CD14-positive monocyte (primary cell): ENCODE measurements around the gene NSMCE3. TPM values are rescaled to one million over a fixed set of nuclear protein-coding genes. Genes with fewer than 3 reads are reported as not detected.

ENCODE experiments used
- DNase-seq, 3 donors: peaks; one replicate each; pipeline ENCODE4 v3.0.0-alpha.2; 2011 to 2022
- H2AFZ ChIP-seq: 2 replicates; pipeline ENCODE4 v1.6.0; 2012; ENCODE audit warnings: mild to moderate bottlenecking, low read depth, low read length, inconsistent platforms; ENCODE audit not compliant: insufficient read depth, poor library complexity, severe bottlenecking
- H3K27ac ChIP-seq, 2 donors: 1 replicate in 1 of 2; 2 replicates in 1 of 2; pipeline ENCODE4 v1.5.1; 2012 to 2013; ENCODE audit warnings: low read length in 2 of 2, control low read depth in 1 of 2, inconsistent platforms in 1 of 2, low read depth in 1 of 2, mild to moderate bottlenecking in 1 of 2
- H3K27me3 ChIP-seq, 2 donors: one replicate each; pipeline versions ENCODE4 v1.6.0 to v1.6.1; 2011 to 2013; ENCODE audit warnings: low read length in 2 of 2; ENCODE audit not compliant: control insufficient read depth in 2 of 2, insufficient read depth in 2 of 2
- H3K36me3 ChIP-seq, 2 donors: replicated peaks in 1 of 2; 1 replicate in 1 of 2; 2 replicates in 1 of 2; pipeline versions ENCODE4 v1.5.1 to v1.6.1; 2012 to 2013; ENCODE audit warnings: low read length in 2 of 2, control low read depth in 1 of 2, inconsistent platforms in 1 of 2, mild to moderate bottlenecking in 1 of 2; ENCODE audit not compliant: insufficient read depth in 2 of 2, control insufficient read depth in 1 of 2
- H3K4me1 ChIP-seq, 2 donors: 1 replicate in 1 of 2; 2 replicates in 1 of 2; pipeline versions ENCODE4 v1.5.1 to v1.6.1; 2012 to 2013; ENCODE audit warnings: low read length in 2 of 2, control low read depth in 1 of 2, inconsistent platforms in 1 of 2, mild to moderate bottlenecking in 1 of 2, moderate library complexity in 1 of 2; ENCODE audit not compliant: insufficient read depth in 2 of 2, control insufficient read depth in 1 of 2
- H3K4me2 ChIP-seq: replicated peaks from 2 replicates; pipeline ENCODE3; 2012; ENCODE audit warnings: low read length, moderate library complexity, mild to moderate bottlenecking; ENCODE audit not compliant: poor library complexity, severe bottlenecking; ENCODE audit errors: extremely low read depth
- H3K4me3 ChIP-seq, 3 experiments: fragments of 200-600 bp in 1 of 3; sonication (generic) in 1 of 3; replicated peaks in 1 of 3; 1 replicate in 2 of 3; 2 replicates in 1 of 3; pipeline ENCODE4 v1.5.1; 2011 to 2013; ENCODE audit warnings: low read length in 3 of 3, mild to moderate bottlenecking in 3 of 3, control low read depth in 2 of 3, low read depth in 2 of 3, inconsistent platforms in 1 of 3, moderate library complexity in 1 of 3
- H3K79me2 ChIP-seq: 2 replicates; pipeline ENCODE4 v1.6.0; 2012; ENCODE audit warnings: mild to moderate bottlenecking, control low read depth, inconsistent platforms, low read length, moderate library complexity; ENCODE audit not compliant: insufficient read depth
- H3K9ac ChIP-seq: 2 replicates; pipeline ENCODE4 v1.6.0; 2017; ENCODE audit warnings: low read length, mild to moderate bottlenecking; ENCODE audit not compliant: insufficient read depth, poor library complexity, severe bottlenecking
- H3K9me3 ChIP-seq, 2 donors: replicated peaks in 1 of 2; 1 replicate in 1 of 2; 2 replicates in 1 of 2; pipeline versions ENCODE4 v1.5.1 to v1.6.1; 2012 to 2013; ENCODE audit warnings: low read length in 2 of 2, control low read depth in 1 of 2; ENCODE audit not compliant: control insufficient read depth in 1 of 2, insufficient read depth in 1 of 2
- H4K20me1 ChIP-seq: 2 replicates; pipeline ENCODE4 v1.6.0; 2012; ENCODE audit warnings: mild to moderate bottlenecking, low read length, control low read depth, moderate library complexity; ENCODE audit not compliant: insufficient read depth
- H3K27ac Mint-ChIP-seq, 7 donors: one replicate each; pipeline ENCODE4 v1.8.0; 2020; ENCODE audit warnings: mild to moderate bottlenecking in 7 of 7, mixed read lengths in 7 of 7, moderate library complexity in 6 of 7, inconsistent platforms in 2 of 7
- H3K27me3 Mint-ChIP-seq, 3 donors: one replicate each; pipeline ENCODE4 v1.8.0; 2021 to 2022; ENCODE audit warnings: low read depth in 3 of 3, mild to moderate bottlenecking in 3 of 3, mixed read lengths in 3 of 3, moderate library complexity in 3 of 3, inconsistent platforms in 1 of 3
- H3K36me3 Mint-ChIP-seq, 2 donors: one replicate each; pipeline ENCODE4 v1.8.0; 2020; ENCODE audit warnings: mixed read lengths in 2 of 2, inconsistent platforms in 1 of 2, mild to moderate bottlenecking in 1 of 2
- H3K4me1 Mint-ChIP-seq: one replicate; pipeline ENCODE4 v1.8.0; 2020; ENCODE audit warnings: mild to moderate bottlenecking, mixed read lengths
- H3K4me3 Mint-ChIP-seq, 2 donors: one replicate each; pipeline ENCODE4 v1.8.0; 2020; ENCODE audit warnings: mild to moderate bottlenecking in 2 of 2, mixed read lengths in 2 of 2, moderate library complexity in 1 of 2
- H3K9me3 Mint-ChIP-seq, 7 donors: one replicate each; pipeline ENCODE4 v1.8.0; 2020 to 2022; ENCODE audit warnings: mixed read lengths in 7 of 7, mild to moderate bottlenecking in 6 of 7, moderate library complexity in 6 of 7, inconsistent platforms in 2 of 7
- CTCF ChIP-seq: fragments of 200-600 bp; IDR thresholded peaks from one replicate; pipeline ENCODE4 v1.8.0; 2022; ENCODE audit warnings: antibody characterized with exemption, mild to moderate bottlenecking
- WGBS: methylation state at CpG from one replicate; pipeline ENCODE4 v1.1.5; 2013; ENCODE audit warnings: missing lambda C conversion rate; ENCODE audit not compliant: insufficient coverage; 5-methylcytosine and 5-hydroxymethylcytosine counted together
- intact Hi-C, 2 donors: fragments of 100-400 bp; cut with micrococcal nuclease; formaldehyde crosslinking; loops; one replicate each; pipeline versions ENCODE4 v1.15.0 to v1.15.1; 2023
- polyA plus RNA-seq, 3 donors: library from polyadenylated mRNA; depleted of rRNA in 1 of 3; unstranded in 2 of 3; stranded (reverse) in 1 of 3; fragments of 300-500 nt in 2 of 3; fragments of >200 nt in 1 of 3; fragmentation: Illumina TruSeq in 2 of 3; gene quantifications; 1 replicate in 2 of 3; 2 replicates in 1 of 3; pipeline ENCODE4 v1.2.3, GENCODE V29; 2012 to 2021

The NSMCE3 gene
- polyA plus RNA-seq, 3 donors: 5.9 to 9.0 (median 7.5) TPM

GRCh38 chr15:29289173-29289572, 19.6 kb upstream of the NSMCE3 start:
- Mint-ChIP-seq H3K27ac (no peak overlapping the region), H3K4me1 (no peaks in the 10 kb centered on the region), H3K36me3 (no peaks in the 10 kb centered on the region), H3K4me3 (no peak overlapping the region), H3K27me3 (peaks cover 9 to 12% (median 9%) of the 10 kb centered on the region in 3 donors), H3K9me3 (peaks cover 0 to 8% (median 4%) of the 10 kb centered on the region in 7 donors)
- no peak overlapping the region for H3K4me3 ChIP-seq
- no peaks in the 10 kb centered on the region for H3K9me3 ChIP-seq
- H2AFZ ChIP-seq: no peak overlapping the region
- no peak for DNase-seq
- no peak overlapping the region for H3K9ac ChIP-seq
- no peaks in the 10 kb centered on the region for H3K4me1 ChIP-seq
- TF ChIP-seq CTCF: no peak
- H3K79me2 ChIP-seq: no peaks in the 10 kb centered on the region
- WGBS: no CpG with 5 or more reads among the region's 3 CpGs
- no peaks in the 10 kb centered on the region for H4K20me1 ChIP-seq
- H3K36me3 ChIP-seq: no peaks in the 10 kb centered on the region
- no peak overlapping the region for H3K27ac ChIP-seq
- H3K4me2 ChIP-seq: no peak overlapping the region
- intact Hi-C loops: no loop called here
- no peaks in the 10 kb centered on the region for H3K27me3 ChIP-seq

- no peak for TF ChIP-seq CTCF
- H4K20me1 ChIP-seq: no peaks in the 10 kb centered on the region
- no peak overlapping the region for H3K27ac Mint-ChIP-seq
- H3K9me3 ChIP-seq: no peaks in the 10 kb centered on the region
- no peak overlapping the region for H3K4me3 Mint-ChIP-seq
- no peaks in the 10 kb centered on the region for H3K79me2 ChIP-seq
- intact Hi-C loops: no loop called here
- DNase-seq: no peak
- H3K36me3 Mint-ChIP-seq: no peaks in the 10 kb centered on the region
- no peak overlapping the region for H3K9ac ChIP-seq
- peaks cover 0 to 10% (median 2%) of the 10 kb centered on the region in 7 donors for H3K9me3 Mint-ChIP-seq
- no peak overlapping the region for H3K27ac ChIP-seq
- peaks cover 0 to under 1% of the 10 kb centered on the region in 2 donors for H3K27me3 ChIP-seq
- no peaks in the 10 kb centered on the region for H3K4me1 Mint-ChIP-seq
- no peaks in the 10 kb centered on the region for H3K36me3 ChIP-seq
- H2AFZ ChIP-seq: no peak overlapping the region
- no peaks in the 10 kb centered on the region for H3K4me1 ChIP-seq
- H3K4me2 ChIP-seq: no peak overlapping the region
- peaks cover 6 to 13% (median 11%) of the 10 kb centered on the region in 3 donors for H3K27me3 Mint-ChIP-seq
- H3K4me3 ChIP-seq: no peak overlapping the region
These were observed 15.8 kb upstream of the NSMCE3 start for GRCh38 chr15:29285386-29285785.
